HCT116 (cell line): Measurements from ENCODE around the gene MYOG. TPM values are rescaled to one million over a fixed set of nuclear protein-coding genes. Genes with fewer than 3 reads are reported as not detected.

Experiments used
- ATAC-seq: fragments of 200-7000 bp; cut with Tn5 transposase; 2 replicates; pipeline ENCODE4 v1.9.1; 2020; ENCODE audit warnings: mild to moderate bottlenecking, moderate library complexity
- BruUV-seq: library from RNA; stranded (reverse); fragments of 400-500 nt; replicated peaks from 2 replicates; lab custom pipeline; 2021; lab: Mats Ljungman, UMichigan
- CTCF ChIA-PET: fragments of 300-600 bp; sonication (Branson Sonifier 250); formaldehyde crosslinking; loops from one replicate; lab custom pipeline; 2021; ENCODE audit warnings: antibody characterized with exemption; lab: Charles Lee
- POLR2A ChIA-PET: fragments of 300-600, 350-600 bp; sonication (Branson Sonifier 250); formaldehyde crosslinking; loops from one replicate; lab custom pipeline; 2021; ENCODE audit warnings: antibody characterized with exemption; lab: Charles Lee
- RAD21 ChIA-PET, 2 experiments: fragments of 300-600 bp; sonication (Branson Sonifier 250); formaldehyde crosslinking; loops; one replicate each; lab custom pipeline; 2023; ENCODE audit warnings: low total read pairs in 2 of 2; ENCODE audit not compliant: uncharacterized antibody in 2 of 2, unreplicated experiment in 2 of 2, low non-redundant PET in 1 of 2; lab: Charles Lee
- DNase-seq: peaks from one replicate; pipeline ENCODE4 v3.0.0-alpha.2; 2010; ENCODE audit warnings: low read depth, low spot score
- H2AFZ ChIP-seq: fragments of 200-600 bp; shearing (Covaris generic), sonication (generic); 2 replicates; pipeline ENCODE4 v1.6.1; 2017; ENCODE audit warnings: low read depth, mixed run types, mixed read lengths, antibody characterized with exemption, low read length; ENCODE audit not compliant: poor library complexity, severe bottlenecking
- H3K27ac ChIP-seq: 2 replicates; pipeline ENCODE4 v1.5.1; 2012; ENCODE audit warnings: low read depth, low read length
- H3K27me3 ChIP-seq: fragments of 200-600 bp; sonication (generic); 2 replicates; pipeline ENCODE4 v1.6.1; 2016; ENCODE audit warnings: mixed run types, low read length, mixed read lengths; ENCODE audit not compliant: insufficient read depth
- H3K36me3 ChIP-seq, 2 experiments: fragments of 200-500 bp in 1 of 2; fragments of 200-600 bp in 1 of 2; sonication (Bioruptor generic) in 1 of 2; sonication (generic) in 1 of 2; 2 replicates each; pipeline versions ENCODE4 v1.5.1 to v1.6.1; 2014 to 2016; ENCODE audit warnings: low read length in 2 of 2, inconsistent platforms in 1 of 2, mixed read lengths in 1 of 2, mixed run types in 1 of 2; ENCODE audit not compliant: insufficient read depth in 2 of 2, control insufficient read depth in 1 of 2
- H3K4me1 ChIP-seq, 2 experiments: fragments of 200-600 bp in 1 of 2; sonication (generic) in 1 of 2; 2 replicates each; pipeline versions ENCODE4 v1.5.1 to v1.6.1; 2012 to 2017; ENCODE audit warnings: low read length in 2 of 2, inconsistent platforms in 1 of 2, mild to moderate bottlenecking in 1 of 2, mixed read lengths in 1 of 2, mixed run types in 1 of 2, moderate library complexity in 1 of 2; ENCODE audit not compliant: insufficient read depth in 2 of 2, control insufficient read depth in 1 of 2
- H3K4me2 ChIP-seq: fragments of 200-600 bp; sonication (generic); 2 replicates; pipeline ENCODE4 v1.6.1; 2017; ENCODE audit warnings: mixed run types, low read length, mixed read lengths
- H3K4me3 ChIP-seq, 2 experiments: fragments of 200-600 bp in 1 of 2; sonication (generic) in 1 of 2; replicated peaks in 1 of 2; 2 replicates each; pipeline ENCODE4 v1.5.1; 2011 to 2016; ENCODE audit warnings: low read length in 2 of 2, control low read depth in 1 of 2, low read depth in 1 of 2, mild to moderate bottlenecking in 1 of 2, mixed read lengths in 1 of 2, mixed run types in 1 of 2
- H3K79me2 ChIP-seq: fragments of 200-600 bp; sonication (generic); 2 replicates; pipeline ENCODE4 v1.6.1; 2017; ENCODE audit warnings: mild to moderate bottlenecking, mixed run types, low read length, moderate library complexity, mixed read lengths; ENCODE audit not compliant: insufficient read depth
- H3K9ac ChIP-seq: fragments of 200-600 bp; sonication (generic); 2 replicates; pipeline ENCODE4 v1.6.1; 2016; ENCODE audit warnings: low read length, mixed read lengths
- H3K9me2 ChIP-seq: fragments of 200-600 bp; sonication (generic), shearing (Covaris generic); 2 replicates; pipeline ENCODE4 v1.6.1; 2017; ENCODE audit warnings: mixed run types, mild to moderate bottlenecking, moderate library complexity; ENCODE audit not compliant: insufficient read depth
- H3K9me3 ChIP-seq, 2 experiments: fragments of 200-500 bp in 1 of 2; fragments of 200-600 bp in 1 of 2; sonication (Bioruptor generic) in 1 of 2; sonication (generic) in 1 of 2; 2 replicates each; pipeline ENCODE4 v1.6.1; 2014 to 2017; ENCODE audit warnings: low read length in 2 of 2, mixed read lengths in 2 of 2, inconsistent platforms in 1 of 2, low read depth in 1 of 2, mild to moderate bottlenecking in 1 of 2, mixed run types in 1 of 2, moderate library complexity in 1 of 2; ENCODE audit not compliant: control insufficient read depth in 1 of 2, insufficient read depth in 1 of 2
- H4K20me1 ChIP-seq: fragments of 200-600 bp; sonication (generic), shearing (Covaris generic); 2 replicates; pipeline ENCODE4 v1.6.1; 2017; ENCODE audit warnings: mixed run types, mild to moderate bottlenecking, moderate library complexity; ENCODE audit not compliant: insufficient read depth
- ATF3 ChIP-seq: IDR thresholded peaks from 2 replicates; pipeline ENCODE4 v1.6.1; 2012
- CEBPB ChIP-seq: IDR thresholded peaks from 2 replicates; pipeline ENCODE4 v1.6.1; 2012; ENCODE audit warnings: low read depth
- CTCF ChIP-seq, 3 experiments: fragments of 200-600 bp in 1 of 3; sonication (generic) in 1 of 3; IDR thresholded peaks in 2 of 3; conservative IDR thresholded peaks in 1 of 3; 2 replicates each; pipeline ENCODE4 v1.5.1; 2012 to 2017; ENCODE audit warnings: low read depth in 2 of 3, low read length in 2 of 3, antibody characterized with exemption in 1 of 3, borderline replicate concordance in 1 of 3, control low read depth in 1 of 3, mild to moderate bottlenecking in 1 of 3, mixed read lengths in 1 of 3, mixed run types in 1 of 3, moderate library complexity in 1 of 3; ENCODE audit not compliant: insufficient read depth in 1 of 3
- EGR1 ChIP-seq: IDR thresholded peaks from 2 replicates; pipeline ENCODE4 v1.6.1; 2012; ENCODE audit warnings: low read depth
- MAX ChIP-seq: IDR thresholded peaks from 2 replicates; pipeline ENCODE4 v1.6.1; 2012
- POLR2A ChIP-seq: IDR thresholded peaks from 2 replicates; pipeline ENCODE4 v1.7.0; 2011; ENCODE audit warnings: borderline replicate concordance; ENCODE audit not compliant: insufficient read depth, insufficient read length; ENCODE audit errors: extremely low read depth
- RAD21 ChIP-seq: IDR thresholded peaks from 2 replicates; pipeline ENCODE4 v1.6.1; 2012; ENCODE audit warnings: low read depth, mild to moderate bottlenecking
- YY1 ChIP-seq: IDR thresholded peaks from 2 replicates; pipeline ENCODE4 v1.6.1; 2011; ENCODE audit warnings: low read length, low read depth, moderate library complexity, mild to moderate bottlenecking; ENCODE audit not compliant: insufficient replicate concordance; ENCODE audit errors: extremely low read depth
- intact Hi-C: fragments of 100-400 bp; cut with micrococcal nuclease; formaldehyde crosslinking; loops from 2 replicates; pipeline ENCODE4 v1.10.0; 2022
- total RNA-seq: library from RNA; stranded (reverse); gene quantifications from one replicate; pipeline ENCODE4 v1.2.1, GENCODE V29; 2021; ENCODE audit not compliant: unreplicated experiment

Gene MYOG
- total RNA-seq, 1 experiment from 2014 or later: not detected

- Histone ChIP-seq H4K20me1 (no peaks in the 10 kb centered on the region), H3K4me3 (no peak overlapping the region), H2AFZ (no peak overlapping the region), H3K27ac (no peak overlapping the region), H3K27me3 (peaks cover 7% of the 10 kb centered on the region; the same call in 1 of the 2 replicates), H3K9me3 (no peaks in the 10 kb centered on the region), H3K36me3 (no peaks in the 10 kb centered on the region), H3K4me1 (peaks cover 4 to 23% of the 10 kb centered on the region in 2 experiments; a peak in 3 of 4 replicates), H3K9ac (no peak overlapping the region)
- POLR2A ChIA-PET: no interaction called here
- CTCF ChIA-PET: interaction anchor here (1.2 to 1.4 kb wide), 3 partner anchors 13 to 96 kb away, joined by 3 to 5 read pairs (median 3); no protein-coding TSS in a partner anchor
- no TSS peak for BruUV-seq
- no peak for TF ChIP-seq EGR1
- TF ChIP-seq, all 23 proteins: peak for 0
- ATAC-seq (no peak), DNase-seq (no peak)
- Histone ChIP-seq H3K9me2 (no peaks in the 10 kb centered on the region), H3K79me2 (no peaks in the 10 kb centered on the region), H3K4me2 (no peak overlapping the region)
- RAD21 ChIA-PET: no interaction called here
- intact Hi-C loops: no loop called here
Measured at GRCh38 chr1:203120325-203121153, 34.7 kb upstream of the MYOG start.

GRCh38 chr1:203117611-203118575, 32.1 kb upstream of the MYOG start:
- H3K9me2 ChIP-seq: no peaks in the 10 kb centered on the region
- no peak overlapping the region for H3K4me3 ChIP-seq
- peaks cover 21% of the 10 kb centered on the region; the same call in 1 of the 2 replicates for H3K27me3 ChIP-seq
- no peak overlapping the region for H3K27ac ChIP-seq
- no peaks in the 10 kb centered on the region for H3K9me3 ChIP-seq
- no TSS peak for BruUV-seq
- ChIA-PET POLR2A (interaction anchor here (1.3 kb wide), 1 partner anchor 98 kb away, joined by 4 read pairs; no protein-coding TSS in a partner anchor), RAD21 (interaction anchor here (0.9 to 2.2 kb wide), 14 partner anchors 8 to 151 kb away, joined by 3 to 18 read pairs (median 6); partner anchors contain the start of gene ADORA1 (in 2 of the 2)), CTCF (interaction anchor here (0.5 to 3.4 kb wide), 20 partner anchors 10 to 209 kb away, joined by 3 to 82 read pairs (median 4); partner anchors contain the start of genes ADORA1 and MYBPH)
- H3K4me1 ChIP-seq: peaks cover 0 to 10% of the 10 kb centered on the region in 2 experiments; a peak in 1 of 4 replicates
- no peaks in the 10 kb centered on the region for H4K20me1 ChIP-seq
- DNase-seq: peak; percentile 52
- H3K9ac ChIP-seq: no peak overlapping the region
- peak; percentile 100 for ATAC-seq
- intact Hi-C loops: loop anchor here (1.0 kb wide), 3 partner anchors 54 to 151 kb away; no protein-coding TSS in a partner anchor
- H3K4me2 ChIP-seq: peak overlapping the region; percentile 47
- no peaks in the 10 kb centered on the region for H3K79me2 ChIP-seq
- TF ChIP-seq CEBPB (no peak), POLR2A (no peak), RAD21 (peak; percentile 95), MAX (no peak), CTCF (IDR thresholded peaks at IDR 0.05 in 2 of 3, conservative IDR thresholded peaks at IDR 0.05 in 1 of 3; ENCODE audit: borderline replicate concordance in 1 of 3, insufficient read depth in 1 of 3, low read depth in 2 of 3, low read length in 2 of 3) (peak; percentile 79 to 87 (median 80)), EGR1 (peak; percentile 94), ATF3 (no peak), YY1 (peak; percentile 20)
- TF ChIP-seq, all 23 proteins: peak for 4
- Histone ChIP-seq H3K36me3 (no peaks in the 10 kb centered on the region), H2AFZ (peak overlapping the region; percentile 56)
